Activated CD8-positive, alpha-beta T cell treated with anti-CD3 and anti-CD28 coated beads for 36 hours (primary cell): ENCODE measurements around the gene TOMM6. TPM values are rescaled to one million over a fixed set of nuclear protein-coding genes. Genes with fewer than 3 reads are reported as not detected.

Experiments
- ATAC-seq: fragments of 200-7000 bp; cut with Tn5 transposase; one replicate; pipeline ENCODE4 v1.10.0; 2021; ENCODE audit warnings: mild to moderate bottlenecking, moderate library complexity
- CTCF ChIA-PET: fragments of 350-600 bp; sonication (Branson Sonifier 250); formaldehyde crosslinking; loops from one replicate; lab custom pipeline; 2021; ENCODE audit warnings: antibody characterized with exemption; lab: Charles Lee
- POLR2A ChIA-PET: fragments of 350-600 bp; sonication (Branson Sonifier 250); formaldehyde crosslinking; loops from one replicate; lab custom pipeline; 2021; ENCODE audit warnings: antibody characterized with exemption; lab: Charles Lee
- DNase-seq: peaks from one replicate; pipeline ENCODE4 v3.0.0-alpha.2; 2020
- H3K27ac Mint-ChIP-seq: one replicate; pipeline ENCODE4 v1.8.0; 2021; ENCODE audit warnings: mild to moderate bottlenecking, mixed read lengths
- H3K27me3 Mint-ChIP-seq: one replicate; pipeline ENCODE4 v1.8.0; 2021; ENCODE audit warnings: mixed read lengths
- H3K36me3 Mint-ChIP-seq: one replicate; pipeline ENCODE4 v1.8.0; 2021; ENCODE audit warnings: low read depth, mixed read lengths
- H3K4me1 Mint-ChIP-seq: one replicate; pipeline ENCODE4 v1.8.0; 2021; ENCODE audit warnings: low read depth, mixed read lengths
- H3K4me3 Mint-ChIP-seq: one replicate; pipeline ENCODE4 v1.8.0; 2021; ENCODE audit warnings: mild to moderate bottlenecking, moderate library complexity, mixed read lengths
- H3K9me3 Mint-ChIP-seq: one replicate; pipeline ENCODE4 v1.8.0; 2021; ENCODE audit warnings: mixed read lengths
- CTCF ChIP-seq: fragments of 200-600 bp; IDR thresholded peaks from one replicate; pipeline ENCODE4 v1.8.0; 2022; ENCODE audit warnings: antibody characterized with exemption, mild to moderate bottlenecking
- intact Hi-C: fragments of 100-400 bp; cut with micrococcal nuclease; formaldehyde crosslinking; loops from one replicate; pipeline ENCODE4 v1.10.0; 2022
- total RNA-seq, 2 experiments: library from RNA; stranded (reverse); gene quantifications; one replicate each; pipeline ENCODE4 v1.2.3, GENCODE V29; 2021

Gene TOMM6
- total RNA-seq, 2 experiments from 2014 or later = 310 to 314 TPM

GRCh38 chr6:41743406-41744235 is 43.9 kb upstream of the TOMM6 start:
- POLR2A ChIA-PET = no interaction called here
- no peak for ATAC-seq
- no peak overlapping the region for H3K4me3 Mint-ChIP-seq
- no peaks in the 10 kb centered on the region for H3K36me3 Mint-ChIP-seq
- intact Hi-C loops = no loop called here
- H3K9me3 Mint-ChIP-seq = no peaks in the 10 kb centered on the region
- no peak overlapping the region for H3K27ac Mint-ChIP-seq
- TF ChIP-seq CTCF = no peak
- no peaks in the 10 kb centered on the region for H3K4me1 Mint-ChIP-seq
- no peak for DNase-seq
- no peaks in the 10 kb centered on the region for H3K27me3 Mint-ChIP-seq
- CTCF ChIA-PET = no interaction called here

GRCh38 chr6:41744236-41744787 is 43.2 kb upstream of the TOMM6 start:
- TF ChIP-seq CTCF = no peak
- H3K4me1 Mint-ChIP-seq = no peaks in the 10 kb centered on the region
- ChIA-PET POLR2A (no interaction called here), CTCF (no interaction called here)
- no peak overlapping the region for H3K4me3 Mint-ChIP-seq
- ATAC-seq (no peak), DNase-seq (no peak)
- no peaks in the 10 kb centered on the region for H3K27me3 Mint-ChIP-seq
- H3K27ac Mint-ChIP-seq = no peak overlapping the region
- intact Hi-C loops = no loop called here
- no peaks in the 10 kb centered on the region for H3K36me3 Mint-ChIP-seq
- H3K9me3 Mint-ChIP-seq = no peaks in the 10 kb centered on the region

GRCh38 chr6:41746107-41746506 is 41.4 kb upstream of the TOMM6 start:
- H3K36me3 Mint-ChIP-seq = no peaks in the 10 kb centered on the region
- no peak overlapping the region for H3K27ac Mint-ChIP-seq
- ChIA-PET CTCF (no interaction called here), POLR2A (no interaction called here)
- ATAC-seq = no peak
- no peaks in the 10 kb centered on the region for H3K9me3 Mint-ChIP-seq
- DNase-seq = no peak
- TF ChIP-seq CTCF = no peak
- H3K4me1 Mint-ChIP-seq = no peaks in the 10 kb centered on the region
- intact Hi-C loops = no loop called here
- no peaks in the 10 kb centered on the region for H3K27me3 Mint-ChIP-seq
- no peak overlapping the region for H3K4me3 Mint-ChIP-seq

- Mint-ChIP-seq H3K36me3 (no peaks in the 10 kb centered on the region), H3K4me1 (no peaks in the 10 kb centered on the region), H3K27me3 (no peaks in the 10 kb centered on the region), H3K9me3 (no peaks in the 10 kb centered on the region), H3K27ac (no peak within 1 kb of the TSS), H3K4me3 (no peak within 1 kb of the TSS)
- no peak for TF ChIP-seq CTCF
- ChIA-PET CTCF (interaction anchor here (1.2 kb wide), 1 partner anchor 64 kb away, joined by 3 read pairs; no protein-coding TSS in a partner anchor), POLR2A (no interaction called here)
- no peak for ATAC-seq
- intact Hi-C loops = no loop called here
- no peak for DNase-seq
Measured at GRCh38 chr6:41747256-41748101, 40.0 kb upstream of the TOMM6 start, which contains the start of gene PGC. Gene PGC, minus strand, starts transcription at chr6:41747397. Its CDS starts 63 bp downstream, at chr6:41747334.
